OCI-LY3 (cell line): Measurements from ENCODE around the gene TARS2.

Experiments
- H2AFZ ChIP-seq: fragments of 200-600, 300-600 bp; shearing (Covaris generic); 2 replicates; pipeline ENCODE4 v1.6.0; 2014; ENCODE audit warnings: antibody characterized with exemption, low read depth, low read length
- H3K27ac ChIP-seq: fragments of 200-600, 300-600 bp; sonication (generic); 2 replicates; pipeline ENCODE4 v1.5.1; 2014; ENCODE audit warnings: mild to moderate bottlenecking, low read length, moderate library complexity, mixed read lengths
- H3K27me3 ChIP-seq: fragments of 200-600, 300-600 bp; sonication (generic); 2 replicates; pipeline ENCODE4 v1.6.1; 2014; ENCODE audit warnings: low read depth, low read length, mixed read lengths
- H3K36me3 ChIP-seq: fragments of 200-600, 300-600 bp; sonication (generic); replicated peaks from 2 replicates; pipeline ENCODE3; 2014; ENCODE audit warnings: low read depth, low read length, mixed read lengths
- H3K4me1 ChIP-seq: fragments of 300-600, 200-600 bp; sonication (generic); 2 replicates; pipeline ENCODE4 v1.6.1; 2014; ENCODE audit warnings: low read length, mixed read lengths
- H3K4me2 ChIP-seq: fragments of 200-600, 300-600 bp; sonication (generic); 2 replicates; pipeline ENCODE4 v1.6.1; 2014; ENCODE audit warnings: low read length, mixed read lengths
- H3K4me3 ChIP-seq: fragments of 300-600, 200-600 bp; sonication (generic); 2 replicates; pipeline ENCODE4 v1.5.1; 2014; ENCODE audit warnings: antibody characterized with exemption, mild to moderate bottlenecking, low read length, moderate library complexity
- H3K79me2 ChIP-seq: fragments of 300-600, 200-600 bp; shearing (Covaris generic); 2 replicates; pipeline ENCODE4 v1.6.1; 2014; ENCODE audit warnings: mild to moderate bottlenecking, low read length, mixed read lengths
- H3K9ac ChIP-seq: fragments of 300-600, 200-600 bp; shearing (Covaris generic); 2 replicates; pipeline ENCODE4 v1.6.0; 2014; ENCODE audit warnings: mild to moderate bottlenecking, low read length, moderate library complexity
- H3K9me3 ChIP-seq: fragments of 200-600, 300-600 bp; shearing (Covaris generic); 2 replicates; pipeline ENCODE4 v1.6.1; 2014; ENCODE audit warnings: low read length, mixed read lengths; ENCODE audit not compliant: insufficient read depth
- H4K20me1 ChIP-seq: fragments of 200-600, 300-600 bp; sonication (generic); 2 replicates; pipeline ENCODE4 v1.6.1; 2016; ENCODE audit warnings: low read length, mixed read lengths; ENCODE audit not compliant: insufficient read depth
- EZH2phosphoT487 ChIP-seq: fragments of 200-600 bp; shearing (Covaris generic); IDR thresholded peaks from 2 replicates; pipeline ENCODE4 v1.6.1; 2018; ENCODE audit warnings: antibody characterized with exemption, mixed run types, low read depth
- TF ChIP-seq, protein P1 (sequence below): fragments of 200-600, 300-600 bp; sonication (generic); IDR thresholded peaks from 2 replicates; pipeline ENCODE4 v1.5.1; 2014; ENCODE audit warnings: antibody characterized with exemption, low read length, low read depth

TARS2 gene

DNA sequence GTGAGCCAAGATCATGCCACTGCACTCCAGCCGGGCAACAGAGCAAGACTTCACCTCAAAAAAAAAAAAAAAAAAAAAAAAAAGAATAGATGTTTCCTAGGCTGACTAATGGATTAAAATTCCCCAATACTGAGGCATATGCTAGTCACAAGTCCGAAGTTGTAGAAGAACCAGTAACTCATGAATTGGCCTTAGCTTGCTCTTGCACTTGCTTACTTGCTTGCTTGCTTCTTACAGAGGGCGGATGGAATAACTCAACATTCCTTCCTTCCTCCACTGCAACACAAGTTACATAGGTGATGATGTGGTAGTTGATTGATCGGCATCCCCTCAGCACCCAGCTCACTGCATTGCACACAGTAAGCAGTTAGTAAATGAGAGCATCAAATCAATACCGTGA lies 2.8 kb upstream of the TARS2 start:
- TF ChIP-seq, protein P1, sequence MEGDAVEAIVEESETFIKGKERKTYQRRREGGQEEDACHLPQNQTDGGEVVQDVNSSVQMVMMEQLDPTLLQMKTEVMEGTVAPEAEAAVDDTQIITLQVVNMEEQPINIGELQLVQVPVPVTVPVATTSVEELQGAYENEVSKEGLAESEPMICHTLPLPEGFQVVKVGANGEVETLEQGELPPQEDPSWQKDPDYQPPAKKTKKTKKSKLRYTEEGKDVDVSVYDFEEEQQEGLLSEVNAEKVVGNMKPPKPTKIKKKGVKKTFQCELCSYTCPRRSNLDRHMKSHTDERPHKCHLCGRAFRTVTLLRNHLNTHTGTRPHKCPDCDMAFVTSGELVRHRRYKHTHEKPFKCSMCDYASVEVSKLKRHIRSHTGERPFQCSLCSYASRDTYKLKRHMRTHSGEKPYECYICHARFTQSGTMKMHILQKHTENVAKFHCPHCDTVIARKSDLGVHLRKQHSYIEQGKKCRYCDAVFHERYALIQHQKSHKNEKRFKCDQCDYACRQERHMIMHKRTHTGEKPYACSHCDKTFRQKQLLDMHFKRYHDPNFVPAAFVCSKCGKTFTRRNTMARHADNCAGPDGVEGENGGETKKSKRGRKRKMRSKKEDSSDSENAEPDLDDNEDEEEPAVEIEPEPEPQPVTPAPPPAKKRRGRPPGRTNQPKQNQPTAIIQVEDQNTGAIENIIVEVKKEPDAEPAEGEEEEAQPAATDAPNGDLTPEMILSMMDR = no peak
- no peak for TF ChIP-seq EZH2phosphoT487
- no peaks in the 10 kb centered on the region for H4K20me1 ChIP-seq
- H3K36me3 ChIP-seq = peaks cover 7% of the 10 kb centered on the region
- no peak overlapping the region for H3K4me2 ChIP-seq
- no peaks in the 10 kb centered on the region for H3K9me3 ChIP-seq
- no peak overlapping the region for H3K4me3 ChIP-seq
- no peak overlapping the region for H3K27ac ChIP-seq
- no peak overlapping the region for H2AFZ ChIP-seq
- no peak overlapping the region for H3K9ac ChIP-seq
- H3K4me1 ChIP-seq = peaks cover 7% of the 10 kb centered on the region
- H3K27me3 ChIP-seq = no peaks in the 10 kb centered on the region
- peaks cover 14% of the 10 kb centered on the region for H3K79me2 ChIP-seq

DNA sequence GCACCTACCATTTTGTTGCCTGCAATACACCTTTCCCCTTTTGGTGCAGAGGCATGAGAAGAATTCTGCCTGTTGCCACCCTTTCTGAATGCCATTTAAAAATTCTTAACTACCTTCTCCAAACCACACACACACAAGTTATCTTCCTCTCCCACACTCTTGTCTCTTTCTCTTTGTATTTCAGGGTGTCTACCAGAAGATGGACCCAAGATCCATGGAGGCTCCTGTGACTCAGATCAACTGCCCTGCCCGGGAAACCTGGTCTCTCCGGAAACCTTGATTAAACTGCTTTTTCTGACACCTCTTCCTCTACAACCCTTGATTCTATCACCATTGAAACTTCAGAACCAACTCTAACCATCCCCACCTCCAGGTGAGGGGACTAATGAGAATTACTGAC lies 2.4 kb upstream of the TARS2 start:
- Histone ChIP-seq H2AFZ (peak overlapping the region; percentile 37), H3K9me3 (no peaks in the 10 kb centered on the region), H3K4me3 (no peak overlapping the region), H3K4me1 (peaks cover 7% of the 10 kb centered on the region), H3K9ac (no peak overlapping the region), H3K4me2 (no peak overlapping the region), H3K27ac (no peak overlapping the region), H3K79me2 (peaks cover 14% of the 10 kb centered on the region), H4K20me1 (no peaks in the 10 kb centered on the region), H3K36me3 (peaks cover 7% of the 10 kb centered on the region), H3K27me3 (no peaks in the 10 kb centered on the region)
- TF ChIP-seq, protein P1 = peak; percentile 19
- TF ChIP-seq EZH2phosphoT487 = no peak

DNA sequence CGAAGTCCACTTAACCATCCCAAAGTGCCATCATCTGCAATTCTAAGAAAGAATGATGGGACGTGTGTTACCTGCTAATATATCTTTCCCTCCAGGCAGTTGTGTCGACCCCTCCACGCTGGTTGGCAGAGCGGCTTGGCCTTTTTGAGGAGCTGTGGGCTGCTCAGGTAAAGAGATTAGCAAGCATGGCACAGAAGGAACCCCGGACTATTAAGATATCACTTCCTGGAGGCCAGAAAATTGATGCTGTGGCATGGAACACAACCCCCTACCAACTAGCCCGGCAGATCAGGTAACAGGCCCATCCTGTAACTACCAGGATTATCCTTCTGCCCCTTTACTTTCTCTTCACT lies 520 bp downstream of the TARS2 start:
- Histone ChIP-seq H3K9ac (peak overlapping the region; percentile 86), H3K36me3 (peaks cover 18% of the 10 kb centered on the region), H3K4me3 (peak overlapping the region; percentile 87), H3K27me3 (no peaks in the 10 kb centered on the region), H3K4me1 (peaks cover 7% of the 10 kb centered on the region), H3K9me3 (no peaks in the 10 kb centered on the region), H3K27ac (peak overlapping the region; percentile 22), H4K20me1 (no peaks in the 10 kb centered on the region), H2AFZ (peak overlapping the region; percentile 65; the same call in 1 of the 2 replicates), H3K79me2 (peaks cover 14% of the 10 kb centered on the region), H3K4me2 (peak overlapping the region; percentile 96)
- TF ChIP-seq EZH2phosphoT487 = no peak
- TF ChIP-seq, protein P1 = no peak

DNA sequence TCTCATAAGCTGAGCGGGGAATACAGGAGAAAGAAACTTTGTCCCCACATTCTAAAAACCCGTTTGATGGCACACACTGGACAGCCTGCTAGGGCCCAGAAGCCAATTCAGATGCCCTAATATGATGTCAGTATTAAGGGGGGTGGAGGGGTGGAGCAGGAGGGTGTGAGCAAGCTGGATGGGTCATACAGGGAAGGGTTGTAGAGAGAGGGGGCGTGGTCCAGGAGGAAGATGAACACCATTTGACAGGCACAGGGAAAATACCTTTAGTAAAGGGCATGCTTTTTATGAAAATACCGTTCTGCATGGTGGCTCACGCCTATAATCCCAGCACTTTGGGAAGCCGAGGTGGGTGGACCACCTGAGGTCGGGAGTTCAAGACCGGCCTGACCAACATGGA lies 6.0 kb downstream of the TARS2 start:
- peaks cover 4% of the 10 kb centered on the region for H3K79me2 ChIP-seq
- H3K27ac ChIP-seq = no peak overlapping the region
- H2AFZ ChIP-seq = no peak overlapping the region
- peaks cover 43% of the 10 kb centered on the region for H3K36me3 ChIP-seq
- peaks cover 2% of the 10 kb centered on the region for H3K4me1 ChIP-seq
- H3K27me3 ChIP-seq = no peaks in the 10 kb centered on the region
- TF ChIP-seq, protein P1 = no peak
- TF ChIP-seq EZH2phosphoT487 = no peak
- no peaks in the 10 kb centered on the region for H3K9me3 ChIP-seq
- no peak overlapping the region for H3K4me2 ChIP-seq
- no peaks in the 10 kb centered on the region for H4K20me1 ChIP-seq
- H3K9ac ChIP-seq = no peak overlapping the region
- H3K4me3 ChIP-seq = no peak overlapping the region
